Stimulated activated CD4-positive, alpha-beta T cell treated with anti-CD3 and anti-CD28 coated beads, TNF-alpha, amount 100 ng/mL, for 1 hour (primary cell): Measurements from ENCODE around the gene CRLF1.

Experiments
- DNase-seq, 3 donors: peaks; one replicate each; pipeline ENCODE4 v3.0.0-alpha.2; 2020; ENCODE audit warnings: low read depth in 3 of 3, low spot score in 1 of 3

Gene CRLF1

GRCh38 chr19:18636969-18637629 is 30.5 kb upstream of the CRLF1 start, which contains the start of gene KLHL26:
TSS of gene KLHL26 (plus strand) at chr19:18637028. CDS start at chr19:18637055, 27 bp downstream.
- DNase-seq = no peak

GRCh38 chr19:18636183-18636968 is 29.8 kb upstream of the CRLF1 start:
- DNase-seq = peak; percentile 98 to 100 (median 99)

- DNase-seq = no peak
Measured at GRCh38 chr19:18635831-18636182, 29.2 kb upstream of the CRLF1 start.

GRCh38 chr19:18634612-18635297 is 28.2 kb upstream of the CRLF1 start:
- no peak for DNase-seq

GRCh38 chr19:18633321-18633720 is 26.7 kb upstream of the CRLF1 start:
- DNase-seq = no peak

- DNase-seq = no peak
Measured at GRCh38 chr19:18629166-18630088, 22.8 kb upstream of the CRLF1 start.

GRCh38 chr19:18626906-18627305 is 20.3 kb upstream of the CRLF1 start:
- DNase-seq = no peak

GRCh38 chr19:18620902-18621301 is 14.3 kb upstream of the CRLF1 start:
- no peak for DNase-seq

GRCh38 chr19:18620311-18620710 is 13.7 kb upstream of the CRLF1 start:
- no peak for DNase-seq

GRCh38 chr19:18618236-18618635 is 11.6 kb upstream of the CRLF1 start:
- DNase-seq = no peak

GRCh38 chr19:18617562-18617961 is 11.0 kb upstream of the CRLF1 start:
- no peak for DNase-seq

GRCh38 chr19:18616023-18616422 is 9.4 kb upstream of the CRLF1 start:
- no peak for DNase-seq

- no peak for DNase-seq
Measured at GRCh38 chr19:18613589-18614234, 7.1 kb upstream of the CRLF1 start.

GRCh38 chr19:18612772-18613588 is 6.4 kb upstream of the CRLF1 start, which contains the start of gene TMEM59L:
TSS of gene TMEM59L (plus strand) at chr19:18612870. CDS start at chr19:18612959, 89 bp downstream.
- no peak for DNase-seq

GRCh38 chr19:18612051-18612771 is 5.6 kb upstream of the CRLF1 start:
- DNase-seq = no peak

GRCh38 chr19:18611327-18612050 is 4.9 kb upstream of the CRLF1 start:
- DNase-seq = no peak

GRCh38 chr19:18610556-18611326 is 4.1 kb upstream of the CRLF1 start:
- DNase-seq = no peak

- DNase-seq = no peak
Measured at GRCh38 chr19:18610245-18610555, 3.6 kb upstream of the CRLF1 start.
